Occipital lobe (tissue), 2 donors: Measurements from ENCODE around the gene DIP2C. TPM values are rescaled to one million over a fixed set of nuclear protein-coding genes. Genes with fewer than 3 reads are reported as not detected.
"Not testable (repeated sequence)": the region's sequence is repeated elsewhere in the genome, so short reads cannot be mapped to it uniquely, and the experiment has no call there.

ENCODE experiments used
- DNase-seq: peaks from one replicate; lab custom pipeline; 2025; lab: John Stamatoyannopoulos, UW
- total RNA-seq: library from RNA; depleted of rRNA; stranded (reverse); fragments of >200 nt; gene quantifications from one replicate; pipeline ENCODE4 v1.2.3, GENCODE V29; 2014

Gene DIP2C
- total RNA-seq, 1 donor from 2014 or later: 42.0 TPM

GRCh38 chr10:283916-284356 is 405.5 kb downstream of the DIP2C start:
- DNase-seq: no peak

- DNase-seq: no peak
Observed at GRCh38 chr10:283140-283479, 406.4 kb downstream of the DIP2C start.

GRCh38 chr10:282294-283139 is 407.0 kb downstream of the DIP2C start:
- no peak for DNase-seq

GRCh38 chr10:279655-280054 is 409.8 kb downstream of the DIP2C start:
- no peak for DNase-seq

GRCh38 chr10:279232-279631 is 410.2 kb downstream of the DIP2C start:
- no peak for DNase-seq

GRCh38 chr10:278707-279106 is 410.8 kb downstream of the DIP2C start:
- no peak for DNase-seq

GRCh38 chr10:277963-278362 is 411.5 kb downstream of the DIP2C start:
- DNase-seq: no peak

GRCh38 chr10:275680-276079 is 413.8 kb downstream of the DIP2C start:
- no peak for DNase-seq

- DNase-seq: no peak
Observed at GRCh38 chr10:274866-275265, 414.6 kb downstream of the DIP2C start.

- no peak for DNase-seq
Observed at GRCh38 chr10:273088-273487, 416.4 kb downstream of the DIP2C start.

- no peak for DNase-seq
Observed at GRCh38 chr10:271722-272121, 417.7 kb downstream of the DIP2C start.

- DNase-seq: no peak
Observed at GRCh38 chr10:271201-271600, 418.3 kb downstream of the DIP2C start.

GRCh38 chr10:269440-270074 is 419.9 kb downstream of the DIP2C start:
- DNase-seq: no peak

- no peak for DNase-seq
Observed at GRCh38 chr10:267705-268104, 421.8 kb downstream of the DIP2C start.

- no peak for DNase-seq
Observed at GRCh38 chr10:266974-267425, 422.5 kb downstream of the DIP2C start.

- DNase-seq: not testable (repeated sequence)
Observed at GRCh38 chr10:265816-266588, 423.5 kb downstream of the DIP2C start.

GRCh38 chr10:265074-265440 is 424.4 kb downstream of the DIP2C start:
- not testable (repeated sequence) for DNase-seq

- not testable (repeated sequence) for DNase-seq
Observed at GRCh38 chr10:264160-265073, 425.1 kb downstream of the DIP2C start.

GRCh38 chr10:260819-261429 is 428.5 kb downstream of the DIP2C start:
- DNase-seq: no peak

GRCh38 chr10:251982-252582 is 437.4 kb downstream of the DIP2C start:
- no peak for DNase-seq
